ENCODE data around the gene RAB3C. TPM values are rescaled to one million over a fixed set of nuclear protein-coding genes. Genes with fewer than 3 reads are reported as not detected.

Gene RAB3C
- total RNA-seq, 1 donor from 2014 or later: 3.8 TPM

DNA sequence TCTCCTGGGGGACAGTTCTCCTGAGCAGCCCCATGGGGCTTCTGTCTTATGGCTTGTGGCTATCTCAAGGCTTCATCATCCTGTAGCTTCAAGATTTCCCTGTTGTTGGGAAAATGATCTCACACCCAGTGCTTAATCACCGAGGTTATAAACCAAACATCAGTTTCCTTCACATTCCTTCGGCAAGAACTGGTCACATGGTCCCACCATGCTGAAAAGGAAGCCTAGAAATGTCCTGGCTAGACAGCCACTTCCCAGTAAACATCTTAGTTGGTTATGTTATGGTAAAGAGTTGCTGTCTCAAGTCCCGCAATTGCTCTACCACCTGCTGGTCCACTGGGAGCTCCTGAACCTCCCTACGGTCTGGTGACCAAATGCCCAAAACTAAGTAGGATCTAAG, 66.0 kb downstream of the RAB3C start:
- Histone ChIP-seq H3F3A (ENCODE audit: low read depth) (no peaks in the 10 kb centered on the region), H3K4me3 (no peak overlapping the region), H3K4me2 (no peak overlapping the region), H3K79me2 (ENCODE audit: low read depth) (no peaks in the 10 kb centered on the region), H3K36me3 (no peaks in the 10 kb centered on the region), H3K27me3 (no peaks in the 10 kb centered on the region), H3K27ac (no peak overlapping the region), H4K20me1 (ENCODE audit: low read depth) (no peaks in the 10 kb centered on the region), H3K9me3 (ENCODE audit: low read depth) (no peaks in the 10 kb centered on the region), H3K9ac (no peak overlapping the region), H3K4me1 (no peaks in the 10 kb centered on the region), H2AFZ (replicated peaks) (no peak overlapping the region)
- Mint-ChIP-seq H3K27me3 (ENCODE audit: insufficient read depth, low read depth) (no peaks in the 10 kb centered on the region), H3K36me3 (no peaks in the 10 kb centered on the region), H3K27ac (no peak overlapping the region), H3K9me3 (no peaks in the 10 kb centered on the region), H3K4me1 (peaks cover 15% of the 10 kb centered on the region), H3K4me3 (no peak overlapping the region)
- DNase-seq (ENCODE audit: low spot score): no peak
- TF ChIP-seq EZH2 (IDR thresholded peaks at IDR 0.05) (no peak), EZH2phosphoT487 (IDR thresholded peaks at IDR 0.05) (no peak)
- TF ChIP-seq, protein P1, sequence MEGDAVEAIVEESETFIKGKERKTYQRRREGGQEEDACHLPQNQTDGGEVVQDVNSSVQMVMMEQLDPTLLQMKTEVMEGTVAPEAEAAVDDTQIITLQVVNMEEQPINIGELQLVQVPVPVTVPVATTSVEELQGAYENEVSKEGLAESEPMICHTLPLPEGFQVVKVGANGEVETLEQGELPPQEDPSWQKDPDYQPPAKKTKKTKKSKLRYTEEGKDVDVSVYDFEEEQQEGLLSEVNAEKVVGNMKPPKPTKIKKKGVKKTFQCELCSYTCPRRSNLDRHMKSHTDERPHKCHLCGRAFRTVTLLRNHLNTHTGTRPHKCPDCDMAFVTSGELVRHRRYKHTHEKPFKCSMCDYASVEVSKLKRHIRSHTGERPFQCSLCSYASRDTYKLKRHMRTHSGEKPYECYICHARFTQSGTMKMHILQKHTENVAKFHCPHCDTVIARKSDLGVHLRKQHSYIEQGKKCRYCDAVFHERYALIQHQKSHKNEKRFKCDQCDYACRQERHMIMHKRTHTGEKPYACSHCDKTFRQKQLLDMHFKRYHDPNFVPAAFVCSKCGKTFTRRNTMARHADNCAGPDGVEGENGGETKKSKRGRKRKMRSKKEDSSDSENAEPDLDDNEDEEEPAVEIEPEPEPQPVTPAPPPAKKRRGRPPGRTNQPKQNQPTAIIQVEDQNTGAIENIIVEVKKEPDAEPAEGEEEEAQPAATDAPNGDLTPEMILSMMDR (IDR thresholded peaks at IDR 0.05): no peak

DNA sequence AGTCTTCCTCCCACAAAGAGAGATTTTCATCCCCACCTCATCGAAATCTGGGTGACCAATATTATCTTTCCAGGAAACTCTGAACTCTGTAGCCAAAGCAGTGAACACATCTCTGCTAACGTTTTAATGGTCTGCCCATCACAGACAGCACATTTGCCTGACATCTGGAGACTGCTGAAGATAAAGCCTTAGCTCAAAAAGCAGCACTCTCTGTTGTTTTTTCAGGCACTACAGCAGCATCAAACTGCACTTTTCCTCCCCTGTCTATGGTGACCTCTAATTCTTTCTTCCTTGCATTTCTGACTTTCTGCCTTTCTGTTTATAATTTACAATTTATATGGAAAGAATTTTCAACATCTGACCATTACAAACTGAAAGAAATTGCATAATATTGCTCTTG, 66.8 kb downstream of the RAB3C start:
- Histone ChIP-seq H4K20me1 (ENCODE audit: low read depth) (no peaks in the 10 kb centered on the region), H3K9ac (no peak overlapping the region), H3K9me3 (ENCODE audit: low read depth) (no peaks in the 10 kb centered on the region), H3F3A (ENCODE audit: low read depth) (no peaks in the 10 kb centered on the region), H3K36me3 (no peaks in the 10 kb centered on the region), H2AFZ (replicated peaks) (no peak overlapping the region), H3K4me3 (no peak overlapping the region), H3K4me2 (no peak overlapping the region), H3K27me3 (no peaks in the 10 kb centered on the region), H3K79me2 (ENCODE audit: low read depth) (no peaks in the 10 kb centered on the region), H3K27ac (no peak overlapping the region), H3K4me1 (no peaks in the 10 kb centered on the region)
- Mint-ChIP-seq H3K27me3 (ENCODE audit: insufficient read depth, low read depth) (no peaks in the 10 kb centered on the region), H3K27ac (no peak overlapping the region), H3K9me3 (no peaks in the 10 kb centered on the region), H3K4me1 (peaks cover 15% of the 10 kb centered on the region), H3K36me3 (no peaks in the 10 kb centered on the region), H3K4me3 (no peak overlapping the region)
- no peak for DNase-seq (ENCODE audit: low spot score)
- TF ChIP-seq, protein P1 (IDR thresholded peaks at IDR 0.05): no peak
- TF ChIP-seq EZH2 (IDR thresholded peaks at IDR 0.05): no peak
- no peak for TF ChIP-seq EZH2phosphoT487 (IDR thresholded peaks at IDR 0.05)

DNA sequence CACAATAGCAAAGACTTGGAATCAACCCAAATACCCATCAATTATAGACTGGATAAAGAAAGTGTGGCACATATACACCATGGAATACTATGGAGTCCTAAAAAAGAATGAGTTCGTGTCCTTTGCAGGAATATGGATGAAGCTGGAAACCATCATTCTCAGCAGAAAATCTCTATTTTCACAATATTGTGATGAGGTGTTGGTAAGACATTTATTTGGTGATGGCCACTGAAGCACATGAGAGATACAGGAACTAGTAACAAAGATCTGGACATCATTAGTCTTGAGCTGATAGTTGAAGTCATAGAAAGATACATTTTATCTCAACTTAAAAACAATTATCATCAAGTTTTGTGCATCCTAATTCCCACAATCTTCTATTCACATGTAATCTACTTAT, 70.6 kb downstream of the RAB3C start:
- Histone ChIP-seq H3K4me1 (no peaks in the 10 kb centered on the region), H3K9ac (no peak overlapping the region), H3K4me2 (no peak overlapping the region), H3K27me3 (no peaks in the 10 kb centered on the region), H3K79me2 (ENCODE audit: low read depth) (no peaks in the 10 kb centered on the region), H3K9me3 (ENCODE audit: low read depth) (no peaks in the 10 kb centered on the region), H3K36me3 (no peaks in the 10 kb centered on the region), H4K20me1 (ENCODE audit: low read depth) (no peaks in the 10 kb centered on the region), H3K27ac (no peak overlapping the region), H3K4me3 (no peak overlapping the region), H2AFZ (replicated peaks) (no peak overlapping the region), H3F3A (ENCODE audit: low read depth) (no peaks in the 10 kb centered on the region)
- Mint-ChIP-seq H3K27ac (no peak overlapping the region), H3K27me3 (ENCODE audit: insufficient read depth, low read depth) (peaks cover 2% of the 10 kb centered on the region), H3K4me1 (peaks cover 2% of the 10 kb centered on the region), H3K9me3 (no peaks in the 10 kb centered on the region), H3K36me3 (no peaks in the 10 kb centered on the region), H3K4me3 (no peak overlapping the region)
- TF ChIP-seq, protein P1 (IDR thresholded peaks at IDR 0.05): no peak
- TF ChIP-seq EZH2phosphoT487 (IDR thresholded peaks at IDR 0.05) (no peak), EZH2 (IDR thresholded peaks at IDR 0.05) (no peak)
- no peak for DNase-seq (ENCODE audit: low spot score)

Measured in neural progenitor cell (in vitro differentiated cells).